GM19328 (cell line): ENCODE measurements around the gene OTUB2.

Experiments
- ATAC-seq: cut with Tn5 transposase; IDR thresholded peaks from one replicate; pipeline ENCODE4 v1.9.1; 2021; ENCODE audit warnings: mild to moderate bottlenecking, moderate library complexity; ENCODE audit not compliant: unreplicated experiment

The OTUB2 gene

GRCh38 chr14:94089479-94089878 is 63.3 kb downstream of the OTUB2 start:
- ATAC-seq, result no peak

- no peak for ATAC-seq
Measured at GRCh38 chr14:94093418-94093817, 67.3 kb downstream of the OTUB2 start.

- no peak for ATAC-seq
Measured at GRCh38 chr14:94097091-94097490, 71.0 kb downstream of the OTUB2 start.
